GM06990 (cell line): Measurements from ENCODE around the gene GTF3C1.

Experiments used
- DNase-seq: peaks from one replicate; pipeline ENCODE4 v3.0.0-alpha.2; 2011; ENCODE audit not compliant: insufficient read length; ENCODE audit errors: extremely low read depth
- H3K27me3 ChIP-seq: replicated peaks from 2 replicates; pipeline ENCODE4 v1.6.0; 2011; ENCODE audit warnings: low read length; ENCODE audit not compliant: control insufficient read depth, insufficient read depth
- H3K36me3 ChIP-seq: 2 replicates; pipeline ENCODE4 v1.5.1; 2011; ENCODE audit warnings: low read length; ENCODE audit not compliant: control insufficient read depth, insufficient read depth
- H3K4me3 ChIP-seq: replicated peaks from 2 replicates; pipeline ENCODE4 v1.5.1; 2011; ENCODE audit warnings: low read depth, mild to moderate bottlenecking, control low read depth, low read length
- CTCF ChIP-seq: IDR thresholded peaks from 2 replicates; pipeline ENCODE4 v1.5.1; 2011; ENCODE audit warnings: low read length, control low read depth, mild to moderate bottlenecking, inconsistent platforms; ENCODE audit not compliant: insufficient read depth, poor library complexity, severe bottlenecking

Gene GTF3C1

GRCh38 chr16:27583634-27584033, 33.9 kb upstream of the GTF3C1 start:
- no peak overlapping the region for H3K4me3 ChIP-seq
- DNase-seq, result no peak

GRCh38 chr16:27582883-27583282, 33.2 kb upstream of the GTF3C1 start:
- Histone ChIP-seq H3K36me3 (no peaks in the 10 kb centered on the region; the same call in none of the 2 replicates), H3K4me3 (no peak overlapping the region), H3K27me3 (no peaks in the 10 kb centered on the region)
- no peak for TF ChIP-seq CTCF
- DNase-seq, result no peak

More at GRCh38 chr16:27583634-27584033, 33.9 kb upstream of the GTF3C1 start:
- no peak for TF ChIP-seq CTCF
- Histone ChIP-seq H3K36me3 (no peaks in the 10 kb centered on the region; the same call in none of the 2 replicates), H3K27me3 (no peaks in the 10 kb centered on the region)

- H3K4me3 ChIP-seq, result no peak overlapping the region
- H3K27me3 ChIP-seq, result no peaks in the 10 kb centered on the region
- H3K36me3 ChIP-seq, result no peaks in the 10 kb centered on the region; the same call in none of the 2 replicates
- DNase-seq, result no peak
- TF ChIP-seq CTCF, result no peak
Observed at GRCh38 chr16:27579087-27579980, 29.6 kb upstream of the GTF3C1 start.

GRCh38 chr16:27576729-27577128, 27.0 kb upstream of the GTF3C1 start:
- Histone ChIP-seq H3K36me3 (no peaks in the 10 kb centered on the region; the same call in 1 of the 2 replicates), H3K27me3 (no peaks in the 10 kb centered on the region), H3K4me3 (no peak overlapping the region)
- DNase-seq, result no peak
- TF ChIP-seq CTCF, result no peak

- TF ChIP-seq CTCF, result no peak
- no peaks in the 10 kb centered on the region for H3K27me3 ChIP-seq
- no peaks in the 10 kb centered on the region for H3K36me3 ChIP-seq
- DNase-seq, result no peak
- no peak overlapping the region for H3K4me3 ChIP-seq
Observed at GRCh38 chr16:27572711-27573110, 23.0 kb upstream of the GTF3C1 start.
